ENCODE measurements around the gene TRPV3. TPM values are rescaled to one million over a fixed set of nuclear protein-coding genes. Genes with fewer than 3 reads are reported as not detected.

The TRPV3 gene
- total and polyA plus RNA-seq, 2 of the 13 experiments (the other 11 are each of a cell fraction or from before 2014, with no cell fraction given) = 0.90 to 1.0 TPM

DNA sequence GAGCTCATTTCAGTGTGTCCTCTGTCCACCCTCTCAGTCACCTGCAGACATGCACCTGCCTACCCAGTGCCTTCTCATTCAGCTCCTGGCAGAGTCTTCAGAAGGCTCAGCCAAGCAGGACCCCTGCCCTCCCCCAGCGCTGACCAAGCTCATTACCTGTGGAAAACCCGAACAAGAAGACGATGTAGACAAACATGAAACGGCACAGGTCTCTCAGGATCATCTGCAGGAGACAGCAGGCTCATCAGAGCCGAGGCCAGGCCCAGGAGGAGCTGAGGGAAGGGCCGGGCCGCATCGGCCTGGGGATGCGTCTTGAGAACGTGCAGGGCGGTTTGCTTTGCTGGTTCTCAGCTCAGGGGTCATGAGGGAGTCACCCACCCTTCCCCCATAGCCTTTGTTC lies 19.4 kb upstream of the TRPV3 start (continued):
- TF ChIP-seq, protein P1, sequence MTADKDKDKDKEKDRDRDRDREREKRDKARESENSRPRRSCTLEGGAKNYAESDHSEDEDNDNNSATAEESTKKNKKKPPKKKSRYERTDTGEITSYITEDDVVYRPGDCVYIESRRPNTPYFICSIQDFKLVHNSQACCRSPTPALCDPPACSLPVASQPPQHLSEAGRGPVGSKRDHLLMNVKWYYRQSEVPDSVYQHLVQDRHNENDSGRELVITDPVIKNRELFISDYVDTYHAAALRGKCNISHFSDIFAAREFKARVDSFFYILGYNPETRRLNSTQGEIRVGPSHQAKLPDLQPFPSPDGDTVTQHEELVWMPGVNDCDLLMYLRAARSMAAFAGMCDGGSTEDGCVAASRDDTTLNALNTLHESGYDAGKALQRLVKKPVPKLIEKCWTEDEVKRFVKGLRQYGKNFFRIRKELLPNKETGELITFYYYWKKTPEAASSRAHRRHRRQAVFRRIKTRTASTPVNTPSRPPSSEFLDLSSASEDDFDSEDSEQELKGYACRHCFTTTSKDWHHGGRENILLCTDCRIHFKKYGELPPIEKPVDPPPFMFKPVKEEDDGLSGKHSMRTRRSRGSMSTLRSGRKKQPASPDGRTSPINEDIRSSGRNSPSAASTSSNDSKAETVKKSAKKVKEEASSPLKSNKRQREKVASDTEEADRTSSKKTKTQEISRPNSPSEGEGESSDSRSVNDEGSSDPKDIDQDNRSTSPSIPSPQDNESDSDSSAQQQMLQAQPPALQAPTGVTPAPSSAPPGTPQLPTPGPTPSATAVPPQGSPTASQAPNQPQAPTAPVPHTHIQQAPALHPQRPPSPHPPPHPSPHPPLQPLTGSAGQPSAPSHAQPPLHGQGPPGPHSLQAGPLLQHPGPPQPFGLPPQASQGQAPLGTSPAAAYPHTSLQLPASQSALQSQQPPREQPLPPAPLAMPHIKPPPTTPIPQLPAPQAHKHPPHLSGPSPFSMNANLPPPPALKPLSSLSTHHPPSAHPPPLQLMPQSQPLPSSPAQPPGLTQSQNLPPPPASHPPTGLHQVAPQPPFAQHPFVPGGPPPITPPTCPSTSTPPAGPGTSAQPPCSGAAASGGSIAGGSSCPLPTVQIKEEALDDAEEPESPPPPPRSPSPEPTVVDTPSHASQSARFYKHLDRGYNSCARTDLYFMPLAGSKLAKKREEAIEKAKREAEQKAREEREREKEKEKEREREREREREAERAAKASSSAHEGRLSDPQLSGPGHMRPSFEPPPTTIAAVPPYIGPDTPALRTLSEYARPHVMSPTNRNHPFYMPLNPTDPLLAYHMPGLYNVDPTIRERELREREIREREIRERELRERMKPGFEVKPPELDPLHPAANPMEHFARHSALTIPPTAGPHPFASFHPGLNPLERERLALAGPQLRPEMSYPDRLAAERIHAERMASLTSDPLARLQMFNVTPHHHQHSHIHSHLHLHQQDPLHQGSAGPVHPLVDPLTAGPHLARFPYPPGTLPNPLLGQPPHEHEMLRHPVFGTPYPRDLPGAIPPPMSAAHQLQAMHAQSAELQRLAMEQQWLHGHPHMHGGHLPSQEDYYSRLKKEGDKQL (CRISPR knock-in tag; IDR thresholded peaks at IDR 0.05; ENCODE audit: low read depth) = no peak
- TF ChIP-seq SIX1 (CRISPR knock-in tag; IDR thresholded peaks at IDR 0.05; ENCODE audit: borderline replicate concordance) (no peak), ZFP36 (IDR thresholded peaks at IDR 0.05; ENCODE audit: borderline replicate concordance, low read depth, low read length, partially characterized antibody) (no peak), KDM3A (CRISPR knock-in tag; IDR thresholded peaks at IDR 0.05; ENCODE audit: low read depth) (no peak), DNMT1 (CRISPR knock-in tag; IDR thresholded peaks at IDR 0.05) (no peak), KAT7 (CRISPR knock-in tag; IDR thresholded peaks at IDR 0.05; ENCODE audit: borderline replicate concordance) (no peak), ZNF33A (CRISPR knock-in tag; IDR thresholded peaks at IDR 0.05; ENCODE audit: borderline replicate concordance) (no peak), MAFG (CRISPR knock-in tag; IDR thresholded peaks at IDR 0.05) (no peak), KDM4B (CRISPR knock-in tag; IDR thresholded peaks at IDR 0.05) (no peak)
- TF ChIP-seq, protein P2, sequence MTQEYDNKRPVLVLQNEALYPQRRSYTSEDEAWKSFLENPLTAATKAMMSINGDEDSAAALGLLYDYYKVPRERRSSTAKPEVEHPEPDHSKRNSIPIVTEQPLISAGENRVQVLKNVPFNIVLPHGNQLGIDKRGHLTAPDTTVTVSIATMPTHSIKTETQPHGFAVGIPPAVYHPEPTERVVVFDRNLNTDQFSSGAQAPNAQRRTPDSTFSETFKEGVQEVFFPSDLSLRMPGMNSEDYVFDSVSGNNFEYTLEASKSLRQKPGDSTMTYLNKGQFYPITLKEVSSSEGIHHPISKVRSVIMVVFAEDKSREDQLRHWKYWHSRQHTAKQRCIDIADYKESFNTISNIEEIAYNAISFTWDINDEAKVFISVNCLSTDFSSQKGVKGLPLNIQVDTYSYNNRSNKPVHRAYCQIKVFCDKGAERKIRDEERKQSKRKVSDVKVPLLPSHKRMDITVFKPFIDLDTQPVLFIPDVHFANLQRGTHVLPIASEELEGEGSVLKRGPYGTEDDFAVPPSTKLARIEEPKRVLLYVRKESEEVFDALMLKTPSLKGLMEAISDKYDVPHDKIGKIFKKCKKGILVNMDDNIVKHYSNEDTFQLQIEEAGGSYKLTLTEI (CRISPR knock-in tag; conservative IDR thresholded peaks at IDR 0.05) = no peak
